GM21576 (cell line): ENCODE data around the gene RNF151.
"Not testable (repeated sequence)": the region's sequence is repeated elsewhere in the genome, so short reads cannot be mapped to it uniquely, and the experiment has no call there.

ENCODE experiments used
- ATAC-seq: cut with Tn5 transposase; IDR thresholded peaks from one replicate; pipeline ENCODE4 v1.9.1; 2021; ENCODE audit warnings: mild to moderate bottlenecking, moderate library complexity; ENCODE audit not compliant: unreplicated experiment

Gene RNF151

GRCh38 chr16:1966460-1966859 is at the start of gene RNF151:
Gene RNF151, plus strand, starts transcription at chr16:1966856. Its CDS starts 26 bp downstream, at chr16:1966882.
- no peak for ATAC-seq

- ATAC-seq: no peak
These were observed 49.5 kb upstream of the RNF151 start for GRCh38 chr16:1917056-1917664.

GRCh38 chr16:1917665-1918350 is 48.8 kb upstream of the RNF151 start:
- no peak for ATAC-seq

- no peak for ATAC-seq
These were observed 48.0 kb upstream of the RNF151 start, which contains the start of gene HS3ST6 for GRCh38 chr16:1918351-1919326. Gene HS3ST6, minus strand, starts transcription at chr16:1918415. Its CDS starts 92 bp downstream, at chr16:1918323.

GRCh38 chr16:1919327-1919998 is 47.2 kb upstream of the RNF151 start:
- no peak for ATAC-seq

GRCh38 chr16:1920122-1920521 is 46.5 kb upstream of the RNF151 start:
- not testable (repeated sequence) for ATAC-seq

- ATAC-seq: no peak
These were observed 45.9 kb upstream of the RNF151 start for GRCh38 chr16:1920727-1921171.

GRCh38 chr16:1922357-1922756 is 44.3 kb upstream of the RNF151 start:
- no peak for ATAC-seq

GRCh38 chr16:1923299-1924034 is 43.2 kb upstream of the RNF151 start:
- no peak for ATAC-seq

GRCh38 chr16:1924095-1924494 is 42.6 kb upstream of the RNF151 start:
- ATAC-seq: no peak

- no peak for ATAC-seq
These were observed 40.4 kb upstream of the RNF151 start for GRCh38 chr16:1926271-1926670.

- ATAC-seq: no peak
These were observed 37.6 kb upstream of the RNF151 start for GRCh38 chr16:1929105-1929504.

- peak; percentile 83 for ATAC-seq
These were observed 36.9 kb upstream of the RNF151 start for GRCh38 chr16:1929578-1930337.

GRCh38 chr16:1930338-1930720 is 36.3 kb upstream of the RNF151 start:
- ATAC-seq: no peak

GRCh38 chr16:1932050-1933028 is 34.3 kb upstream of the RNF151 start:
- no peak for ATAC-seq

GRCh38 chr16:1933097-1933661 is 33.5 kb upstream of the RNF151 start:
- no peak for ATAC-seq

GRCh38 chr16:1936945-1937479 is 29.6 kb upstream of the RNF151 start:
- ATAC-seq: no peak

GRCh38 chr16:1938316-1938715 is 28.3 kb upstream of the RNF151 start:
- ATAC-seq: no peak
